Smooth muscle cell of the brain vasculature (primary cell): Measurements from ENCODE around the gene FA2H.
"Not testable (repeated sequence)": the region's sequence is repeated elsewhere in the genome, so short reads cannot be mapped to it uniquely, and the experiment has no call there.

ENCODE experiments used
- DNase-seq: peaks from one replicate; pipeline ENCODE4 v3.0.0-alpha.2; 2012; ENCODE audit warnings: low read depth, low spot score

FA2H gene

GRCh38 chr16:74770831-74771526 lies 3.6 kb downstream of the FA2H start:
- DNase-seq, result no peak

GRCh38 chr16:74769586-74770190 lies 4.9 kb downstream of the FA2H start:
- DNase-seq, result no peak

GRCh38 chr16:74768239-74768638 lies 6.4 kb downstream of the FA2H start:
- DNase-seq, result no peak

GRCh38 chr16:74767749-74768148 lies 6.9 kb downstream of the FA2H start:
- no peak for DNase-seq

GRCh38 chr16:74766729-74767128 lies 7.9 kb downstream of the FA2H start:
- no peak for DNase-seq

GRCh38 chr16:74764184-74764583 lies 10.4 kb downstream of the FA2H start:
- DNase-seq, result not testable (repeated sequence)

- no peak for DNase-seq
Observed at GRCh38 chr16:74761665-74762064, 13.0 kb downstream of the FA2H start.

GRCh38 chr16:74760007-74760767 lies 14.4 kb downstream of the FA2H start:
- DNase-seq, result no peak

- no peak for DNase-seq
Observed at GRCh38 chr16:74759564-74759963, 15.1 kb downstream of the FA2H start.

- no peak for DNase-seq
Observed at GRCh38 chr16:74758801-74759200, 15.8 kb downstream of the FA2H start.

GRCh38 chr16:74757349-74757748 lies 17.3 kb downstream of the FA2H start:
- no peak for DNase-seq

- no peak for DNase-seq
Observed at GRCh38 chr16:74756203-74756602, 18.4 kb downstream of the FA2H start.

- no peak for DNase-seq
Observed at GRCh38 chr16:74753180-74753579, 21.4 kb downstream of the FA2H start.

- DNase-seq, result no peak
Observed at GRCh38 chr16:74752756-74753155, 21.9 kb downstream of the FA2H start.

GRCh38 chr16:74752258-74752657 lies 22.4 kb downstream of the FA2H start:
- no peak for DNase-seq

GRCh38 chr16:74751658-74752057 lies 23.0 kb downstream of the FA2H start:
- no peak for DNase-seq

- DNase-seq, result no peak
Observed at GRCh38 chr16:74749291-74750055, 25.1 kb downstream of the FA2H start.

- DNase-seq, result no peak
Observed at GRCh38 chr16:74748616-74749026, 26.0 kb downstream of the FA2H start.

- DNase-seq, result no peak
Observed at GRCh38 chr16:74747716-74748615, 26.7 kb downstream of the FA2H start.

- DNase-seq, result no peak
Observed at GRCh38 chr16:74745926-74746325, 28.7 kb downstream of the FA2H start.

- DNase-seq, result no peak
Observed at GRCh38 chr16:74745109-74745615, 29.5 kb downstream of the FA2H start.
